Gastroesophageal sphincter (tissue), 3 donors: ENCODE results near the gene MYO9B.

Experiments used
- CTCF ChIP-seq, 4 experiments: fragments of 200-600 bp in 2 of 4; fragments of 450-650 bp in 2 of 4; sonication (generic) in 1 of 4; IDR thresholded peaks; one replicate each; pipeline ENCODE4 v1.5.1; 2017 to 2019; ENCODE audit warnings: antibody characterized with exemption in 4 of 4, mild to moderate bottlenecking in 2 of 4, moderate library complexity in 2 of 4
- EP300 ChIP-seq: sonication (generic); formaldehyde crosslinking; IDR thresholded peaks from one replicate; pipeline ENCODE4 v1.6.1; 2017; ENCODE audit warnings: antibody characterized with exemption, mild to moderate bottlenecking
- POLR2AphosphoS5 ChIP-seq: sonication (generic); formaldehyde crosslinking; IDR thresholded peaks from one replicate; pipeline ENCODE4 v1.6.1; 2017; ENCODE audit warnings: antibody characterized with exemption

GRCh38 chr19:17235971-17236777 is 160.6 kb downstream of the MYO9B start:
- TF ChIP-seq CTCF (IDR thresholded peaks at IDR 0.05): no peak
- TF ChIP-seq POLR2AphosphoS5: no peak
- TF ChIP-seq EP300: no peak
